Peyer's patch (tissue), 4 donors: ENCODE results near the gene CD38.

Experiments used
- CTCF ChIP-seq, 6 experiments: fragments of 450-650 bp in 4 of 6; fragments of 200-600 bp in 2 of 6; sonication (generic) in 1 of 6; IDR thresholded peaks; one replicate each; pipeline ENCODE4 v1.5.1; 2017 to 2019; ENCODE audit warnings: antibody characterized with exemption in 6 of 6, mild to moderate bottlenecking in 3 of 6, moderate library complexity in 1 of 6
- POLR2A ChIP-seq, 2 donors: fragments of 450-650 bp; IDR thresholded peaks; one replicate each; pipeline ENCODE4 v1.5.1; 2017; ENCODE audit warnings: antibody characterized with exemption in 2 of 2, mild to moderate bottlenecking in 2 of 2, moderate library complexity in 2 of 2

- TF ChIP-seq CTCF (IDR thresholded peaks at IDR 0.05), result no peak
- no peak for TF ChIP-seq POLR2A (IDR thresholded peaks at IDR 0.05)
Observed at GRCh38 chr4:15799141-15799540, 21.0 kb downstream of the CD38 start.
